Measurements from ENCODE around the gene TAS1R2. TPM values are rescaled to one million over a fixed set of nuclear protein-coding genes. Genes with fewer than 3 reads are reported as not detected.

The TAS1R2 gene
- total RNA-seq, 1 experiment from 2014 or later = not detected

DNA sequence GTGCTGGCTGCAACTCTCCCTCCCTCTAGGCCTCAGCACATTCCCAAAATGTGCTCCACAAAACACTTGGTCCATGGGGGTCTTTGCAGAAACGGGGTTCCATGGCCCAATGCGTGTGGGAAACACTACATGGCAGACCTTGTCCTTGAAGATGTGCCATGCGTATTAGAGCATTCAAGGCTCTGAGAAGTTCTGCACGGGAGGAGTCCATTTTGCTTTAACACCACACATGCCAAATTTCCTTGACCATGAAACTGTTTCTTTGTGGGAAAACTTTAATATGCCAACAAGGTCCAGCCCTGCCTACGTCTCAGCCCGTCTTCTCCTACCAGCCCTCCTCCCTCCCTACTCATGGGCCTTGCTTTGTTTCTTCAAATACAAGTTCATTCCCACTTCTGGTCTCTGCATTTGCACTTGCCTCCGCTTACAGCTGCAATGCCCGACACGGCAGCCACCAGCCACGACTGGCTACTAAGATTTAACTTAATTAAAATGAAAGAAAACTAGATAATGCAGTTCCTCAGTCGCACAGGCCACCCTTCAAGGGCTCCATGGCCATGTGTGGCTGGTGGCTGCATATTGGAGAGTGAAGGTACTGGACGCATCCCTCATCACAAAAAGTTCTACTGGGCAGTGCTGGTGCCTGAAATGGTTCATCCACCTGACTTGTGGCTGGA is 19.2 kb upstream of the TAS1R2 start:
- H3K4me3 Mint-ChIP-seq = no peak overlapping the region
- no CpG with 5 or more reads among the region's 12 CpGs for WGBS (ENCODE audit: extremely low coverage, insufficient read length, low lambda C conversion rate)

More for the DNA sequence above, 19.2 kb upstream of the TAS1R2 start:
- Histone ChIP-seq H2BK12ac (ENCODE audit: insufficient read length, low read depth, low read length) (no peak overlapping the region), H2BK120ac (ENCODE audit: low read depth, low read length, poor library complexity, severe bottlenecking) (no peak overlapping the region), H4K20me1 (ENCODE audit: control insufficient read depth, insufficient read depth, insufficient read length) (no peaks in the 10 kb centered on the region), H3K23ac (ENCODE audit: insufficient read length, low read depth, low read length) (no peak overlapping the region), H3K4me1 (ENCODE audit: insufficient read depth, low read length) (no peaks in the 10 kb centered on the region), H4K5ac (ENCODE audit: insufficient read length, low read depth, low read length) (no peak overlapping the region), H2AFZ (ENCODE audit: low read length) (no peak overlapping the region), H3K4me2 (ENCODE audit: insufficient read depth, insufficient read length, low read length) (no peak overlapping the region), H2BK20ac (ENCODE audit: low read depth, low read length, poor library complexity, severe bottlenecking) (no peak overlapping the region), H3K9ac (ENCODE audit: extremely low read depth, insufficient read length, low read length) (no peak overlapping the region), H3T11ph (ENCODE audit: low read length) (no peak overlapping the region), H4K91ac (ENCODE audit: insufficient read length, low read depth, low read length) (no peak overlapping the region), H3K27me3 (ENCODE audit: insufficient read depth, low read length) (no peaks in the 10 kb centered on the region), H3K14ac (ENCODE audit: insufficient read depth, low read length) (no peak overlapping the region), H3K79me2 (ENCODE audit: insufficient read depth, low read length) (no peaks in the 10 kb centered on the region), H3K18ac (ENCODE audit: insufficient read length, low read depth, low read length) (no peak overlapping the region), H2BK15ac (ENCODE audit: low read depth, low read length) (no peak overlapping the region), H3K4ac (ENCODE audit: low read depth, low read length) (no peak overlapping the region), H4K8ac (replicated peaks; ENCODE audit: insufficient read length, low read depth, low read length) (no peak overlapping the region), H2BK5ac (ENCODE audit: insufficient read length, low read length) (no peak overlapping the region), H3K27ac (ENCODE audit: insufficient read length, low read depth, low read length) (no peak overlapping the region), H3K9me3 (ENCODE audit: control insufficient read depth, low read depth, low read length) (no peaks in the 10 kb centered on the region), H3K23me2 (ENCODE audit: insufficient read length, low read depth, low read length, poor library complexity, severe bottlenecking) (no peaks in the 10 kb centered on the region), H3K56ac (ENCODE audit: insufficient read length, low read depth, low read length) (no peak overlapping the region), H3K79me1 (ENCODE audit: insufficient read depth, low read depth, low read length, poor library complexity, severe bottlenecking) (no peaks in the 10 kb centered on the region), H2AK5ac (ENCODE audit: insufficient read length, low read length) (no peak overlapping the region)
- Mint-ChIP-seq H3K4me1 (peaks cover 0 to 11% of the 10 kb centered on the region in 2 experiments; a peak in 2 of 4 replicates), H3K27ac (peak overlapping the region in 1 of 3 experiments; percentile 65; a peak in 1 of 7 replicates), H3K36me3 (ENCODE audit: insufficient read depth in 1 of 3, low read depth in 3 of 3) (peaks cover 2 to 13% (median 9%) of the 10 kb centered on the region in 3 experiments; a peak in 4 of 7 replicates), H3K27me3 (ENCODE audit: low read depth) (no peaks in the 10 kb centered on the region), H3K9me3 (no peaks in the 10 kb centered on the region)
- no peak for DNase-seq
- TF ChIP-seq, protein P1, sequence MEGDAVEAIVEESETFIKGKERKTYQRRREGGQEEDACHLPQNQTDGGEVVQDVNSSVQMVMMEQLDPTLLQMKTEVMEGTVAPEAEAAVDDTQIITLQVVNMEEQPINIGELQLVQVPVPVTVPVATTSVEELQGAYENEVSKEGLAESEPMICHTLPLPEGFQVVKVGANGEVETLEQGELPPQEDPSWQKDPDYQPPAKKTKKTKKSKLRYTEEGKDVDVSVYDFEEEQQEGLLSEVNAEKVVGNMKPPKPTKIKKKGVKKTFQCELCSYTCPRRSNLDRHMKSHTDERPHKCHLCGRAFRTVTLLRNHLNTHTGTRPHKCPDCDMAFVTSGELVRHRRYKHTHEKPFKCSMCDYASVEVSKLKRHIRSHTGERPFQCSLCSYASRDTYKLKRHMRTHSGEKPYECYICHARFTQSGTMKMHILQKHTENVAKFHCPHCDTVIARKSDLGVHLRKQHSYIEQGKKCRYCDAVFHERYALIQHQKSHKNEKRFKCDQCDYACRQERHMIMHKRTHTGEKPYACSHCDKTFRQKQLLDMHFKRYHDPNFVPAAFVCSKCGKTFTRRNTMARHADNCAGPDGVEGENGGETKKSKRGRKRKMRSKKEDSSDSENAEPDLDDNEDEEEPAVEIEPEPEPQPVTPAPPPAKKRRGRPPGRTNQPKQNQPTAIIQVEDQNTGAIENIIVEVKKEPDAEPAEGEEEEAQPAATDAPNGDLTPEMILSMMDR (conservative IDR thresholded peaks at IDR 0.05) = no peak

Data from H9 (cell line).